OCI-M2 (cell line): ENCODE data around the gene SERINC5.

Source experiments
- DNase-seq: peaks from one replicate; lab custom pipeline; 2025; ENCODE audit not compliant: unreplicated experiment; lab: John Stamatoyannopoulos, UW

The SERINC5 gene

GRCh38 chr5:80070338-80071056 is 185.4 kb downstream of the SERINC5 start:
- DNase-seq, result no peak

GRCh38 chr5:80069918-80070318 is 185.9 kb downstream of the SERINC5 start:
- no peak for DNase-seq

DNA sequence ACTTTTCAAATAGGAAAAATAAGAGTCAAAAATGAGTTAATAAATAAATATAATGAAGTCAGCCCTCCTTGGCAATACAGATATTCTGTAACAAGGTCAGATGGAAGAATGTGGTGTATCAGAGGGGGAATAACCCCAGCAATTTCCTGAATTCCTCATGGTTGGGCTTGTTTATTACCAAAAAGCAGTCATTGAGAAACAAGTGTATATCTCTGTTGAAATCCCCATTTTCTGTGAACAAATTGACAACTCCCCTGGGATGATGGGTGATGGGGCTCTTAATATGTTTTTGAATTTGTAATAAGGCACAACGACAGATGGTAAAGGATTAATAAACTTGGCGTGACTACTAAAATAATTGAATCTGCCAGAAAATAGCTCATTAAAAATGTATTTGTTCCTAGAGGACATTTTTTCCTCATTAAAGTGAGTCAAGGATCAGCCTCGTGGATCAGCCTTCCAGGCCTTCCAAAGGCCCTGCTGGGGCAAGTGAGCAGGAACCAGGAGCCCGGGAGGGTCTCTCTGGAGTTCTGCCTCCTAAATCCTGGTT is 186.5 kb downstream of the SERINC5 start:
- DNase-seq, result no peak

DNA sequence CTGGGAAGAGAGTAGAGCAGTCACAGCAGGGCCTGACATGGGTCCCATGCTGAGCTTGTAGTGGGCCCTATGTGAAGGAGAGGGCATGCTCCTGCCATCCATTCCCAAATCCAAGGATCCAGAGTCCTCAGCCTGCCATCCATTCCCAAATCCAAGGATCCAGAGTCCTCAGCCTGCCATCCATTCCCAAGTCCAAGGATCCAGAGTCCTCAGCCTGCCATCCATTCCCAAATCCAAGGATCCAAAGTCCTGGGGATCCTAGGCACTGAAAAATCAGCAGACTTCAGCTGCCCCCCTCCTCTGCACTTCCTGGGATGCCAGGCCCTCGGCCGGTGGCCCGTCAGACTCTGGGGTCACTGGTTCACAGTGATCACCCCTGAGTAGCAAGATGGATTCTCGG is 187.1 kb downstream of the SERINC5 start:
- no peak for DNase-seq

- no peak for DNase-seq
These were observed 187.6 kb downstream of the SERINC5 start for GRCh38 chr5:80068246-80068636.

DNA sequence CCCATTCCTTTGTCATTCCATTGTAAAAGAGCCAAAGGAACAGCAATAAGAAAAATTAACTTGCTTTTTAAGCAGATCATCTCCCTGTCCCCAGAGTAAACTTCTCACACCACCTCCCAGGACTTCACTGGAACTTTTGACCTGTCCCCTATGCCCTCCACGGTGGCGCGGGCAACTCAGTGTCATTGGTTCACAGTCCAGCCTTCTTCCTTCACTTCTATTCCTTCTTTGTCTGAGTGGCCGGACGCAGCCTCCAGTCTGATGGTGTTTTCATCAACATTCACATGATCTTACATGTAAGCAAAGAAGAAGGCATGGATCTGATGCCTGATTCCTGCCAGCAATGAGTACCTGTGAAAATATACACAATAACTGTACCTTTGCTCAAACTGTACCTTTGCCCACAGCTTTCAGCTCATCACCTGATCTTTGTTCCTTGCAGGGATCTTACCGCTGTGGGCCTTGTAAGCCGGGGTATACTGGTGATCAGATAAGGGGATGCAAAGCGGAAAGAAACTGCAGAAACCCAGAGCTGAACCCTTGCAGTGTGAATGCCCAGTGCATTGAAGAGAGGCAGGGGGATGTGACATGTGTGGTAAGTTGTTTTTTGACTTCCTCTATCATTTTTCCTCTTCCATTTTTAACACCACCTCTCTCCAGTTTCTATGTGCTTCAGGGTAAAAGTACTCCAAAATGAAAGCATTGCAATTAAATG is 188.2 kb downstream of the SERINC5 start:
- DNase-seq, result no peak

- DNase-seq, result no peak
These were observed 188.8 kb downstream of the SERINC5 start for GRCh38 chr5:80067016-80067415.

GRCh38 chr5:80064124-80064523 is 191.7 kb downstream of the SERINC5 start:
- no peak for DNase-seq
